BLaER1 treated with 17β-estradiol and CSF1 and Interleukin-3, amounts not matched to agents 10 nM and 100 nM (cell line): Measurements from ENCODE around the gene SPINT4.
"Not testable (repeated sequence)": the region's sequence is repeated elsewhere in the genome, so short reads cannot be mapped to it uniquely, and the experiment has no call there.

Experiments used
- H3K27ac ChIP-seq, 11 experiments: shearing (Covaris generic); formaldehyde crosslinking; 2 replicates each; pipeline ENCODE4 v1.8.1; 2022
- H3K27me3 ChIP-seq, 11 experiments: shearing (Covaris generic); formaldehyde crosslinking; 2 replicates each; pipeline ENCODE4 v1.8.1; 2022
- H3K36me3 ChIP-seq, 11 experiments: shearing (Covaris generic); formaldehyde crosslinking; 2 replicates each; pipeline ENCODE4 v1.8.1; 2022
- H3K4me1 ChIP-seq, 10 experiments: shearing (Covaris generic); formaldehyde crosslinking; 2 replicates each; pipeline ENCODE4 v1.8.1; 2022
- H3K4me2 ChIP-seq, 11 experiments: shearing (Covaris generic); formaldehyde crosslinking; 2 replicates each; pipeline ENCODE4 v1.8.1; 2022
- H3K4me3 ChIP-seq, 10 experiments: shearing (Covaris generic); formaldehyde crosslinking; 2 replicates each; pipeline ENCODE4 v1.8.1; 2022
- H3K9ac ChIP-seq, 11 experiments: shearing (Covaris generic); formaldehyde crosslinking; 2 replicates each; pipeline ENCODE4 v1.8.1; 2022
- H3K9me3 ChIP-seq, 11 experiments: shearing (Covaris generic); formaldehyde crosslinking; replicated peaks in 1 of 11; 2 replicates each; pipeline ENCODE4 v1.8.1; 2022
- H4K20me1 ChIP-seq, 11 experiments: shearing (Covaris generic); formaldehyde crosslinking; 2 replicates each; pipeline ENCODE4 v1.8.1; 2022
- Cebpa-rat ChIP-seq, 11 experiments: shearing (Covaris generic); IDR thresholded peaks; 2 replicates each; pipeline ENCODE4 v1.8.1; 2022

Gene SPINT4

GRCh38 chr20:45752746-45753145 is 30.6 kb downstream of the SPINT4 start:
- Histone ChIP-seq H3K9ac (no peak overlapping the region), H3K4me2 (no peak overlapping the region), H3K27me3 (no peaks in the 10 kb centered on the region), H3K36me3 (no peaks in the 10 kb centered on the region), H3K27ac (no peak overlapping the region), H3K4me3 (no peak overlapping the region), H3K9me3 (peaks cover 12 to 20% (median 15%) of the 10 kb centered on the region in 11 experiments; a peak in 19 of 22 replicates), H4K20me1 (no peaks in the 10 kb centered on the region), H3K4me1 (no peaks in the 10 kb centered on the region)
- TF ChIP-seq Cebpa-rat (IDR thresholded peaks at IDR 0.05) = no peak

- H3K27me3 ChIP-seq = no peaks in the 10 kb centered on the region
- H3K27ac ChIP-seq = no peak overlapping the region
- no peak overlapping the region for H3K4me3 ChIP-seq
- H3K9me3 ChIP-seq = peaks cover 14 to 29% (median 20%) of the 10 kb centered on the region in 11 experiments; a peak in 19 of 22 replicates
- no peak for TF ChIP-seq Cebpa-rat (IDR thresholded peaks at IDR 0.05)
- no peak overlapping the region for H3K9ac ChIP-seq
- no peaks in the 10 kb centered on the region for H4K20me1 ChIP-seq
- H3K4me2 ChIP-seq = no peak overlapping the region
- no peaks in the 10 kb centered on the region for H3K36me3 ChIP-seq
- no peaks in the 10 kb centered on the region for H3K4me1 ChIP-seq
These were observed 35.9 kb downstream of the SPINT4 start for GRCh38 chr20:45758096-45758495.

GRCh38 chr20:45759921-45760320 is 37.8 kb downstream of the SPINT4 start:
- not testable (repeated sequence) for H3K4me3 ChIP-seq, H3K4me1 ChIP-seq, H3K36me3 ChIP-seq, H4K20me1 ChIP-seq, H3K27me3 ChIP-seq, H3K4me2 ChIP-seq, H3K27ac ChIP-seq, H3K9ac ChIP-seq
- H3K9me3 ChIP-seq = peaks cover 8 to 22% (median 14%) of the 10 kb centered on the region in 11 experiments; a peak in 18 of 22 replicates

- not testable (repeated sequence) for H4K20me1 ChIP-seq, H3K4me2 ChIP-seq, H3K4me3 ChIP-seq, H3K36me3 ChIP-seq, H3K27me3 ChIP-seq, H3K9ac ChIP-seq, H3K27ac ChIP-seq
- Histone ChIP-seq H3K4me1 (peaks cover 11 to 18% (median 13%) of the 10 kb centered on the region in 10 experiments; a peak in 19 of 20 replicates), H3K9me3 (peaks cover 0 to 11% (median 3%) of the 10 kb centered on the region in 11 experiments; a peak in 6 of 22 replicates)
These were observed 39.8 kb downstream of the SPINT4 start for GRCh38 chr20:45761966-45762365.

GRCh38 chr20:45764618-45765282 is 42.6 kb downstream of the SPINT4 start:
- H3K4me1 ChIP-seq = peaks cover 11 to 18% (median 13%) of the 10 kb centered on the region in 10 experiments; a peak in 19 of 20 replicates
- not testable (repeated sequence) for H4K20me1 ChIP-seq, H3K27ac ChIP-seq, H3K4me2 ChIP-seq, H3K9ac ChIP-seq, H3K4me3 ChIP-seq, H3K36me3 ChIP-seq, H3K27me3 ChIP-seq
- peaks cover 0 to 11% (median 0%) of the 10 kb centered on the region in 11 experiments; a peak in 5 of 22 replicates for H3K9me3 ChIP-seq

- Histone ChIP-seq H3K4me1 (peaks cover 11 to 18% (median 13%) of the 10 kb centered on the region in 10 experiments; a peak in 19 of 20 replicates), H3K36me3 (no peaks in the 10 kb centered on the region), H3K27me3 (no peaks in the 10 kb centered on the region), H3K9me3 (peaks cover 0 to 6% (median 0%) of the 10 kb centered on the region in 11 experiments; a peak in 4 of 22 replicates), H3K4me2 (peak overlapping the region; percentile 30 to 75 (median 64)), H3K9ac (no peak overlapping the region), H3K4me3 (no peak overlapping the region), H3K27ac (no peak overlapping the region), H4K20me1 (no peaks in the 10 kb centered on the region)
- no peak for TF ChIP-seq Cebpa-rat (IDR thresholded peaks at IDR 0.05)
These were observed 43.2 kb downstream of the SPINT4 start for GRCh38 chr20:45765307-45765875.

- Histone ChIP-seq H3K27me3 (no peaks in the 10 kb centered on the region), H3K27ac (peak overlapping the region in 1 of 11 experiments; percentile 13; a peak in 1 of 22 replicates), H3K36me3 (no peaks in the 10 kb centered on the region), H3K9ac (no peak overlapping the region), H3K9me3 (no peaks in the 10 kb centered on the region; a peak in 1 of 22 replicates), H3K4me2 (peak overlapping the region; percentile 30 to 75 (median 64)), H4K20me1 (no peaks in the 10 kb centered on the region), H3K4me3 (no peak overlapping the region), H3K4me1 (peaks cover 11 to 23% (median 16%) of the 10 kb centered on the region in 10 experiments; a peak in 19 of 20 replicates)
- no peak for TF ChIP-seq Cebpa-rat (IDR thresholded peaks at IDR 0.05)
These were observed 43.8 kb downstream of the SPINT4 start for GRCh38 chr20:45765980-45766379.

GRCh38 chr20:45768479-45768878 is 46.3 kb downstream of the SPINT4 start:
- Histone ChIP-seq H3K4me1 (peaks cover 17 to 32% (median 21%) of the 10 kb centered on the region in 10 experiments), H4K20me1 (no peaks in the 10 kb centered on the region), H3K27me3 (no peaks in the 10 kb centered on the region), H3K27ac (no peak overlapping the region), H3K9ac (no peak overlapping the region), H3K4me2 (no peak overlapping the region), H3K36me3 (no peaks in the 10 kb centered on the region), H3K4me3 (no peak overlapping the region), H3K9me3 (no peaks in the 10 kb centered on the region)
- TF ChIP-seq Cebpa-rat (IDR thresholded peaks at IDR 0.05) = no peak

GRCh38 chr20:45771182-45771759 is 49.1 kb downstream of the SPINT4 start:
- Histone ChIP-seq H3K4me1 (peaks cover 6 to 21% (median 10%) of the 10 kb centered on the region in 10 experiments), H4K20me1 (no peaks in the 10 kb centered on the region), H3K27me3 (no peaks in the 10 kb centered on the region), H3K4me3 (no peak overlapping the region), H3K9me3 (no peaks in the 10 kb centered on the region), H3K27ac (peak overlapping the region in 9 of 11 experiments; percentile 27 to 75 (median 57); a peak in 17 of 22 replicates), H3K36me3 (no peaks in the 10 kb centered on the region), H3K4me2 (peak overlapping the region; percentile 21 to 80 (median 46); a peak in 20 of 22 replicates), H3K9ac (peak overlapping the region in 10 of 11 experiments; percentile 21 to 71 (median 50); a peak in 18 of 22 replicates)
- TF ChIP-seq Cebpa-rat (IDR thresholded peaks at IDR 0.05) = no peak
